Colonic mucosa (tissue), 4 donors: ENCODE measurements around the gene IMMP2L. TPM values are rescaled to one million over a fixed set of nuclear protein-coding genes. Genes with fewer than 3 reads are reported as not detected.

Source experiments
- DNase-seq: peaks from one replicate; pipeline ENCODE4 v3.0.0-alpha.2; 2020
- H3K27ac ChIP-seq: fragments of 200-600 bp; one replicate; pipeline ENCODE4 v1.8.0; 2021
- H3K27me3 ChIP-seq: fragments of 200-600 bp; one replicate; pipeline ENCODE4 v1.8.0; 2021
- H3K36me3 ChIP-seq: fragments of 200-600 bp; one replicate; pipeline ENCODE4 v1.8.0; 2021
- H3K4me1 ChIP-seq: fragments of 200-600 bp; one replicate; pipeline ENCODE4 v1.8.0; 2021; ENCODE audit warnings: mild to moderate bottlenecking
- H3K4me3 ChIP-seq: fragments of 200-600 bp; one replicate; pipeline ENCODE4 v1.8.0; 2021
- H3K9ac ChIP-seq, 2 donors: one replicate each; pipeline ENCODE4 v1.7.0; 2013; ENCODE audit warnings: control low read depth in 2 of 2, low read depth in 2 of 2, low read length in 2 of 2
- H3K9me3 ChIP-seq: fragments of 200-600 bp; one replicate; pipeline ENCODE4 v1.8.0; 2021
- intact Hi-C: fragments of 100-400 bp; cut with DNase I; formaldehyde crosslinking; loops from one replicate; pipeline ENCODE4 v1.14.1; 2022
- total RNA-seq, 2 donors: library from RNA; stranded (reverse); fragmentation: NEBNext Ultra II Directional in 1 of 2; extraction: Animal tissue kit (Norgen Biotek cat#: 25700) in 1 of 2; gene quantifications; one replicate each; pipeline ENCODE4 v1.2.1, GENCODE V29; 2021
- TF ChIP-seq, protein P1 (sequence below): fragments of 200-600 bp; IDR thresholded peaks from one replicate; pipeline ENCODE4 v1.8.0; 2022; ENCODE audit warnings: antibody characterized with exemption, mild to moderate bottlenecking
- donor health status: healthy.
- donor health status: DM: no; HTN: no; CAD: no.
- donor health status: DM: no; HTN: no; CAD: no.

The IMMP2L gene
- total RNA-seq, 2 donors from 2014 or later: 13.4 to 15.4 TPM

DNA sequence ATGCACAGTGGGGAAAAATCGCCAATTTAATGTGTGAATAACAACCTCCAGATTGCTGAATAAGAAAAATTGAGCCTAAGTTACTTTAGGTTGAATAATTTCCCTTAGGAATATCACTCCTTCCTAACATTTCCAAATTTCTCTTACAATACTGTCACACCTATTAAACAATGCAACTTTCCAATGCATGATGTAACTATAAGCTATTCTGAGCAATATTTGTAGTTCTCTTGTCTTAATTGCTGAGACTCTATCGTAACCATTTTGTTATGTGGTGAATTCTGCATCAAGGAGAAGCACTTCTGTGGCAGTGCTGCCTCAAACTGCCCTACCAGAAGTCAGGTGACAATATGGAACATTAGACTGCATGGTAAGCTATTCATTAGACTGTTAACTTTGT lies 858.1 kb downstream of the IMMP2L start:
- TF ChIP-seq, protein P1, sequence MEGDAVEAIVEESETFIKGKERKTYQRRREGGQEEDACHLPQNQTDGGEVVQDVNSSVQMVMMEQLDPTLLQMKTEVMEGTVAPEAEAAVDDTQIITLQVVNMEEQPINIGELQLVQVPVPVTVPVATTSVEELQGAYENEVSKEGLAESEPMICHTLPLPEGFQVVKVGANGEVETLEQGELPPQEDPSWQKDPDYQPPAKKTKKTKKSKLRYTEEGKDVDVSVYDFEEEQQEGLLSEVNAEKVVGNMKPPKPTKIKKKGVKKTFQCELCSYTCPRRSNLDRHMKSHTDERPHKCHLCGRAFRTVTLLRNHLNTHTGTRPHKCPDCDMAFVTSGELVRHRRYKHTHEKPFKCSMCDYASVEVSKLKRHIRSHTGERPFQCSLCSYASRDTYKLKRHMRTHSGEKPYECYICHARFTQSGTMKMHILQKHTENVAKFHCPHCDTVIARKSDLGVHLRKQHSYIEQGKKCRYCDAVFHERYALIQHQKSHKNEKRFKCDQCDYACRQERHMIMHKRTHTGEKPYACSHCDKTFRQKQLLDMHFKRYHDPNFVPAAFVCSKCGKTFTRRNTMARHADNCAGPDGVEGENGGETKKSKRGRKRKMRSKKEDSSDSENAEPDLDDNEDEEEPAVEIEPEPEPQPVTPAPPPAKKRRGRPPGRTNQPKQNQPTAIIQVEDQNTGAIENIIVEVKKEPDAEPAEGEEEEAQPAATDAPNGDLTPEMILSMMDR: no peak
- intact Hi-C loops: no loop called here
- Histone ChIP-seq H3K4me3 (no peak overlapping the region), H3K9ac (no peak overlapping the region), H3K4me1 (no peaks in the 10 kb centered on the region), H3K27me3 (no peaks in the 10 kb centered on the region), H3K9me3 (no peaks in the 10 kb centered on the region), H3K36me3 (no peaks in the 10 kb centered on the region), H3K27ac (no peak overlapping the region)
- no peak for DNase-seq

DNA sequence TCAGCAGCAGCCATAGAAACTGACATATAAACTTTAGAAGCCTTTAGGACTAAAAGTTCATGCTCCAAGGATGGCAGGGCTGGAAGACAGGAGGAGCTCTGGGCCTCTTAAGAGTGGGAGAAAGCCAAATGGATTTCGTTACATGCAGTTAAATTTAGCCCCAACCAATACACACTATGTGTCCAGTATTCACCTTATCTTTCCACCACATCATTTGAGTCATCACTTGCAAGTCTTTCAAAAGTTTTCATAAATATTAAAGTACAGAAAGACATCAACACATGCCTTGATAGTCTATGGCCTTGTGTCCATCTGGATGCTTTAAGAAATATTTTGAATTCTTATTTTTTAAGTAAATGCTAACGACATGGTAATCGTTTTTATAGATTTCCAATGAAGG lies 863.7 kb downstream of the IMMP2L start:
- no peaks in the 10 kb centered on the region for H3K4me1 ChIP-seq
- H3K9me3 ChIP-seq: no peaks in the 10 kb centered on the region
- no peaks in the 10 kb centered on the region for H3K36me3 ChIP-seq
- no peak overlapping the region for H3K27ac ChIP-seq
- intact Hi-C loops: no loop called here
- no peaks in the 10 kb centered on the region for H3K27me3 ChIP-seq
- no peak overlapping the region for H3K4me3 ChIP-seq
- no peak overlapping the region for H3K9ac ChIP-seq
- TF ChIP-seq, protein P1: no peak
- DNase-seq: no peak

DNA sequence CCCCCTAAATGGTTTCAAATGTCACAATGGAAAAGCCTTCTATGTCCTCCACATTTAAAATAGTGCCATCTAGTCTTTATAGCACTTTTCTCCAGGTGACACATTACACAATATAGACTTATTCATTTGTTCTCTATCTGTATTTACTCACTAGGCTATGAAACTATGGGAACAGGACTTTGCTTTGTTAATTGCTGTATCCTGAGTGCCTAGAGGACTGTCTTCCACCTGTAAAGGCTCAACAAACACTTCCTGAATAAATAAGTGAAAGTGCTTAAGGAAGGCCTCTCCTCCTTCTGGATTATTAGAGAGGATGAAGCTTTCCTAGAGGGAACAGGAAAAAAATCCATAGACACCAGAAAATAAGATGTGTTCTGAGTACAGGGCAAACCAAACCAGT lies 868.9 kb downstream of the IMMP2L start:
- H3K27ac ChIP-seq: peak overlapping the region; percentile 25
- peak; percentile 19 for DNase-seq
- TF ChIP-seq, protein P1: no peak
- H3K27me3 ChIP-seq: no peaks in the 10 kb centered on the region
- H3K9me3 ChIP-seq: no peaks in the 10 kb centered on the region
- intact Hi-C loops: no loop called here
- no peaks in the 10 kb centered on the region for H3K36me3 ChIP-seq
- no peaks in the 10 kb centered on the region for H3K4me1 ChIP-seq
- H3K9ac ChIP-seq: no peak overlapping the region
- H3K4me3 ChIP-seq: no peak overlapping the region

DNA sequence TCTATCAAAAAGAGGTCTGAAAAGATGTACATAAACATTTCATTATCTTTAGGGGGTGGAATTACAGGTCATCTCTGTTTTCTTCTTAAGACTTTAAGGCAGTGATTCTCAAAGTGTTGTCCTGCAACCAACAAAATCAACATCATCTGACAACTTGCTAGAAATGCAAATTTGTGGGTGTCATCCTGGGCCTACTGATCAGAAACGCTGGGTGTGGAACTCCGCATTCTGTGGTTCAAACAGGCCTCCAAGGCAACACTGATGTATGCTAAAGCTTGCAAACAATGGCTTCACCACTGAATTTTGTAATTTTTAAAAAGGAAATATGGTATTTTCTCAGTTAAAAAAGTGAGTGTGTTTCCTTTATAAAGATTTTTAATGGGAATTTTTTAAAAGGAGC lies 873.4 kb downstream of the IMMP2L start:
- no peaks in the 10 kb centered on the region for H3K36me3 ChIP-seq
- H3K9me3 ChIP-seq: no peaks in the 10 kb centered on the region
- DNase-seq: no peak
- H3K27ac ChIP-seq: no peak overlapping the region
- no peak overlapping the region for H3K9ac ChIP-seq
- no peak overlapping the region for H3K4me3 ChIP-seq
- intact Hi-C loops: no loop called here
- H3K4me1 ChIP-seq: no peaks in the 10 kb centered on the region
- TF ChIP-seq, protein P1: no peak
- H3K27me3 ChIP-seq: no peaks in the 10 kb centered on the region

DNA sequence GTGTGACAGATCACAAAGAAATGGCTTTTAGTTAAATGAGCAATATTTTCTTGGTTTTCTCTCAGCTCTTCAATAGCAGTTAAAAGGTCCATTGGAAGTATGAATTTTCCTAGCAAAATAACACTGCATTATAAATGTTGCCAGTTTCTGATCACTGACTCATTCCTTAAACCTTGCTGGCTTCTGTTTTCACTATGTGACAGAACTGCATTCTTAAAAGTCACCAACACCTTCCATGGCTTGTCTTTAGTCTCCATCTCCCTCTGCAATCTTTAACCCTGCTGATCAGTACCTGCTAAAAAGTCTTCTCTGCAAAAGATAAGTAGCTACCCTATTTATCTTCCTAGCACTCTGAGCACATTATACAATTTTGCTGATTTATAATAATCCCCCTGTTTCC lies 876.4 kb downstream of the IMMP2L start:
- Histone ChIP-seq H3K27me3 (no peaks in the 10 kb centered on the region), H3K4me3 (no peak overlapping the region), H3K9me3 (no peaks in the 10 kb centered on the region), H3K36me3 (no peaks in the 10 kb centered on the region), H3K9ac (no peak overlapping the region), H3K4me1 (no peaks in the 10 kb centered on the region), H3K27ac (no peak overlapping the region)
- intact Hi-C loops: no loop called here
- DNase-seq: no peak
- TF ChIP-seq, protein P1: no peak

DNA sequence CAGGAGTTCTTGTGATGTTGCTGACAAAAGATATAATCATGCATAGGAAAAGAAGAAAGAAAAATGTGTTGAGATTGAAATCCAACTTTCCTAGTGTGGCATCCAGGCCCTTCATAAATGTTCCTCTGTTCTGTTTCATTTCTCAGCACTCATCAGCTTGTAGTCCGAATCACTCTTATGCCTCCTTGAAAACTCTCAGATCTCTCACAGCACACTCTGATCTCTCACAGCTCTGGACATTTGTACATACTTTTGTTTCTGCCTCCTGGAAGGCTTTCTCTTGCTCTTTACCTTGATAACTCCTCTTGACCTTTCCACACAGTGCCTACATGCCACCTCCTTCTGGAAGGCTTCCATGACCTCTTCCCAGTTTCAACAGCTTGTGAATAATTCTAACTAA lies 880.4 kb downstream of the IMMP2L start:
- Histone ChIP-seq H3K9me3 (no peaks in the 10 kb centered on the region), H3K27me3 (no peaks in the 10 kb centered on the region), H3K4me1 (no peaks in the 10 kb centered on the region), H3K9ac (no peak overlapping the region), H3K36me3 (no peaks in the 10 kb centered on the region), H3K4me3 (no peak overlapping the region), H3K27ac (no peak overlapping the region)
- no peak for DNase-seq
- intact Hi-C loops: no loop called here
- TF ChIP-seq, protein P1: no peak
